Measurements from ENCODE around the gene TBXA2R. TPM values are rescaled to one million over a fixed set of nuclear protein-coding genes. Genes with fewer than 3 reads are reported as not detected.

TBXA2R gene
- total and polyA plus RNA-seq, 8 donors = 0.42 to 1.5 (median 0.73) TPM

GRCh38 chr19:3577723-3578344 lies 28.8 kb downstream of the TBXA2R start:
- H3K9me3 ChIP-seq = no peaks in the 10 kb centered on the region
- TF ChIP-seq CTCF (IDR thresholded peaks at IDR 0.05) = no peak
- DNase-seq (peak in 2 of 6 donors; percentile 20 to 79), ATAC-seq (no peak), FAIRE-seq (no peak)
- H3K4me3 ChIP-seq = no peak overlapping the region
- no peak overlapping the region for H3K27ac ChIP-seq
- intact Hi-C loops (cut with DNase I) = no loop called here
- no peaks in the 10 kb centered on the region for H3K27me3 ChIP-seq
- 82 to 90% methylated on average over 46 to 60 of the region's 60 CpGs for WGBS, 2 donors
- H3K36me3 ChIP-seq = no peaks in the 10 kb centered on the region
- H3K4me1 ChIP-seq = no peaks in the 10 kb centered on the region

GRCh38 chr19:3576696-3577443 lies 29.8 kb downstream of the TBXA2R start:
- H3K27ac ChIP-seq = no peak overlapping the region
- no peaks in the 10 kb centered on the region for H3K27me3 ChIP-seq
- ATAC-seq (peak in 3 of 4 donors; percentile 1 to 3 (median 1)), FAIRE-seq (no peak), DNase-seq (peak in 3 of 6 donors; percentile 35 to 75 (median 73))
- peak overlapping the region in 1 of 4 donors; percentile 39 for H3K4me3 ChIP-seq
- 66 to 85% methylated on average over 58 to 72 of the region's 78 CpGs for WGBS, 2 donors
- no peaks in the 10 kb centered on the region for H3K36me3 ChIP-seq
- TF ChIP-seq CTCF (IDR thresholded peaks at IDR 0.05) = no peak
- intact Hi-C loops (cut with DNase I) = no loop called here
- H3K4me1 ChIP-seq = no peaks in the 10 kb centered on the region
- H3K9me3 ChIP-seq = no peaks in the 10 kb centered on the region

- Histone ChIP-seq H3K4me3 (peak overlapping the region in 1 of 4 donors; percentile 39), H3K9me3 (no peaks in the 10 kb centered on the region), H3K27ac (no peak overlapping the region), H3K4me1 (no peaks in the 10 kb centered on the region), H3K36me3 (no peaks in the 10 kb centered on the region), H3K27me3 (no peaks in the 10 kb centered on the region)
- WGBS, 2 donors = 86 to 94% methylated on average over 26 to 29 of the region's 29 CpGs
- intact Hi-C loops (cut with DNase I) = no loop called here
- peak in 2 of 6 donors; percentile 18 to 70 for DNase-seq
- no peak for TF ChIP-seq CTCF (IDR thresholded peaks at IDR 0.05)
- no peak for ATAC-seq
- FAIRE-seq = no peak
Measured at GRCh38 chr19:3575949-3576673, 30.6 kb downstream of the TBXA2R start.

- Histone ChIP-seq H3K36me3 (no peaks in the 10 kb centered on the region), H3K4me3 (no peak overlapping the region), H3K27me3 (no peaks in the 10 kb centered on the region), H3K4me1 (no peaks in the 10 kb centered on the region), H3K9me3 (no peaks in the 10 kb centered on the region), H3K27ac (no peak overlapping the region)
- WGBS, 2 donors = 88 to 90% methylated on average over 19 of the region's 19 CpGs
- intact Hi-C loops (cut with DNase I) = no loop called here
- FAIRE-seq = no peak
- DNase-seq = peak in 2 of 6 donors; percentile 12 to 50
- no peak for TF ChIP-seq CTCF (IDR thresholded peaks at IDR 0.05)
- no peak for ATAC-seq
Measured at GRCh38 chr19:3575260-3575741, 31.4 kb downstream of the TBXA2R start.

Measured in pancreas (tissue), 10 donors.